ENCODE measurements around the gene VAPA. TPM values are rescaled to one million over a fixed set of nuclear protein-coding genes. Genes with fewer than 3 reads are reported as not detected.
A peak's percentile ranks its signal among the peaks of the same experiment; 100 is the strongest.

The VAPA gene
- total and polyA plus RNA-seq, 2 of the 4 experiments (the other 2 are of a cell fraction): 199 to 206 TPM

GRCh38 chr18:9919564-9920232 is 5.9 kb downstream of the VAPA start:
- intact Hi-C loops (cut with micrococcal nuclease): loop anchor here (5.0 to 10.0 kb wide), 3 partner anchors 92 to 345 kb away; partner anchors contain the start of gene RAB31
- Histone ChIP-seq H3K4me1 (ENCODE audit: control insufficient read depth, insufficient read depth, low read length) (peaks cover 6% of the 10 kb centered on the region; the same call in 1 of the 2 replicates), H4K5ac (ENCODE audit: low read depth, low read length) (no peak overlapping the region), H2BK120ac (ENCODE audit: low read depth, low read length) (no peak overlapping the region), H3K9me3 (ENCODE audit: control insufficient read depth, insufficient read depth, low read length) (no peaks in the 10 kb centered on the region), H3K4ac (ENCODE audit: low read depth, low read length) (no peak overlapping the region), H3K23ac (ENCODE audit: low read depth, low read length) (0 out of 2 replicates have a peak overlapping the region, but pooled peaks have one; percentile 56), H2AK5ac (ENCODE audit: low read depth, low read length) (no peak overlapping the region), H3K9ac (ENCODE audit: low read depth, low read length) (no peak overlapping the region), H3K27me3 (ENCODE audit: control insufficient read depth, insufficient read depth, low read length) (no peaks in the 10 kb centered on the region), H3K9me1 (ENCODE audit: insufficient read depth, low read length) (peaks cover 25% of the 10 kb centered on the region), H3K18ac (ENCODE audit: low read depth, low read length) (no peak overlapping the region), H2AK9ac (replicated peaks; ENCODE audit: low read depth, low read length, poor library complexity) (no peak overlapping the region), H2BK5ac (ENCODE audit: low read depth, low read length, poor library complexity, severe bottlenecking) (no peak overlapping the region), H3K14ac (replicated peaks; ENCODE audit: low read depth, low read length) (no peak overlapping the region), H3K4me2 (ENCODE audit: low read depth, low read length) (no peak overlapping the region), H2AFZ (replicated peaks; ENCODE audit: low read length, poor library complexity) (no peak overlapping the region), H3K36me3 (ENCODE audit: control insufficient read depth, insufficient read depth, low read length) (no peaks in the 10 kb centered on the region), H2BK20ac (ENCODE audit: low read depth, low read length) (no peak overlapping the region), H4K91ac (ENCODE audit: insufficient read depth, low read depth, low read length) (no peak overlapping the region), H2BK15ac (ENCODE audit: low read depth, low read length) (no peak overlapping the region), H3K4me3 (ENCODE audit: insufficient read depth, low read depth, low read length) (no peak overlapping the region), H4K20me1 (ENCODE audit: insufficient read depth, low read length) (peaks cover 100% of the 10 kb centered on the region), H4K8ac (ENCODE audit: low read depth in 2 of 2, low read length in 2 of 2) (no peak overlapping the region), H3K79me1 (ENCODE audit: low read depth in 1 of 2, low read length in 2 of 2) (peaks cover 0 to 33% of the 10 kb centered on the region in 2 experiments; a peak in 2 of 4 replicates), H3K56ac (ENCODE audit: extremely low read depth, insufficient read depth, low read length) (no peak overlapping the region), H3K27ac (ENCODE audit: insufficient read depth, low read length) (no peak overlapping the region)
- DNase-seq (no peak), ATAC-seq (ENCODE audit: low read depth) (no peak)
- CTCF ChIA-PET: no interaction called here
- no TSS peak for BruUV-seq (replicated peaks)
- WGBS, 2 experiments (ENCODE audit: extremely low coverage in 2 of 2, insufficient read length in 1 of 2): 76 to 100% methylated on average over 1 to 4 of the region's 8 CpGs
- no peak for TF ChIP-seq RFX5 (IDR thresholded peaks at IDR 0.05; ENCODE audit: low read depth, low read length)
- TF ChIP-seq CEBPB (IDR thresholded peaks at IDR 0.05; ENCODE audit: low read depth, low read length): no peak
- no peak for TF ChIP-seq POLR2A (IDR thresholded peaks at IDR 0.05; ENCODE audit: low read depth, low read length)
- no peak for TF ChIP-seq RAD21 (IDR thresholded peaks at IDR 0.05; ENCODE audit: low read length)
- TF ChIP-seq CHD1 (IDR thresholded peaks at IDR 0.05; ENCODE audit: low read depth, low read length): no peak
- no peak for TF ChIP-seq RCOR1 (IDR thresholded peaks at IDR 0.05; ENCODE audit: insufficient replicate concordance, low read length)
- TF ChIP-seq BHLHE40 (IDR thresholded peaks at IDR 0.05; ENCODE audit: low read depth, low read length): no peak
- no peak for TF ChIP-seq MAFK (IDR thresholded peaks at IDR 0.05; ENCODE audit: low read depth, low read length)
- TF ChIP-seq NFE2L2 (IDR thresholded peaks at IDR 0.05; ENCODE audit: low read depth, low read length): no peak
- TF ChIP-seq ELK1 (IDR thresholded peaks at IDR 0.05; ENCODE audit: borderline replicate concordance, low read depth, low read length): no peak
- no peak for TF ChIP-seq MXI1 (IDR thresholded peaks at IDR 0.05; ENCODE audit: borderline replicate concordance, low read depth, low read length)
- TF ChIP-seq FOS (IDR thresholded peaks at IDR 0.05; ENCODE audit: low read depth, low read length): no peak
- dilution Hi-C loops (cut with HindIII; ENCODE audit: low sequenced_read_pairs, unreplicated experiment): no loop called here
- POLR2A ChIA-PET (ENCODE audit: unreplicated experiment): no interaction called here
- in situ Hi-C loops (cut with MboI; ENCODE audit: low sequenced_read_pairs): no loop called here

Measured in IMR-90 (cell line).